Sigmoid colon (tissue), 4 donors: ENCODE results near the gene GPR50.

Source experiments
- CTCF ChIP-seq, 4 experiments: fragments of 450-650 bp in 3 of 4; fragments of 200-600 bp in 1 of 4; IDR thresholded peaks; one replicate each; pipeline ENCODE4 v1.5.1; 2016 to 2019; ENCODE audit warnings: antibody characterized with exemption in 4 of 4, mild to moderate bottlenecking in 3 of 4, moderate library complexity in 2 of 4
- POLR2AphosphoS5 ChIP-seq, 4 donors: sonication (generic); formaldehyde crosslinking; IDR thresholded peaks; one replicate each; pipeline ENCODE4 v1.6.1; 2017; ENCODE audit warnings: antibody characterized with exemption in 4 of 4

- no peak for TF ChIP-seq CTCF (IDR thresholded peaks at IDR 0.05)
- no peak for TF ChIP-seq POLR2AphosphoS5 (IDR thresholded peaks at IDR 0.05)
Measured at GRCh38 chrX:151155234-151155633, 21.1 kb upstream of the GPR50 start.
